ENCODE results near the gene MAPK13.
"Not testable (repeated sequence)": the region's sequence is repeated elsewhere in the genome, so short reads cannot be mapped to it uniquely, and the experiment has no call there.

The MAPK13 gene

GRCh38 chr6:36128793-36129192 lies 1.5 kb upstream of the MAPK13 start:
- no peak for DNase-seq

GRCh38 chr6:36129334-36129733 lies 979 bp upstream of the MAPK13 start:
- DNase-seq = not testable (repeated sequence)

- DNase-seq = peak; percentile 72
These were observed 576 bp downstream of the MAPK13 start for GRCh38 chr6:36130667-36131510.

DNA sequence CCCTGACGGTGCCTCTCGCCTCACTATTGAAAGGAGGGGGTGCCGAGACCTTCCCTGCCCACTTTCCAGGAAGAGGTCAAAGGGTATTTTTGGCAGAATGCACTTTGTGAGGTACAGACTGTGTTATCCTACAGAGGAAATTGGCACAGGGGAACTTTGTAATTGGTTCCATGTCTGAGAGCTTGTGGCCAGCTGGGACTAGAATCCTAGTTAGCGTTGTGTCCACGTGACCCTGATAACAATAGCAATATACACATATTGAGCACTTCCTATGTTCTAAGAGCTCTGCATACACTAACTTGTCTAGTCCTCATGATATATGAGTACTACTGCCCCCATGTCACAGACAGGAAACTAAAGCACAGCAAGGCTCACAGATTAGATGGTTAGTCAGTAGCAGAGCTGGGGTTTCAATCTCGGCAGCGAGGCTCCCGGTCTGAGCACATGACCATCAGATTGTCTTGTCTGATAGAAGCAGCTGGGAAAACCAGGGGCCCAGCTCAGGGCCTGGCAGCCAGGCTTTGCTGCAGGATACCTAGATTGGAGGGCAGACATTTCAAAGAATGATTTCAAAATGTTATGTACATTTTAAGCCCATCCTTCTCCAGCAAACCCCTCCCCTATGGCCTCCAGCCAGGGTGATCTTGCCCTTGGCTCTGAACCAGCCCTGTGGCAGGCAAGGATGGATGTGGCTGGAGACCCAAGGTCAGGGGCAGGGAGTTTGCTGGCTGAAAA lies 1.4 kb downstream of the MAPK13 start:
- DNase-seq = peak; percentile 67

DNA sequence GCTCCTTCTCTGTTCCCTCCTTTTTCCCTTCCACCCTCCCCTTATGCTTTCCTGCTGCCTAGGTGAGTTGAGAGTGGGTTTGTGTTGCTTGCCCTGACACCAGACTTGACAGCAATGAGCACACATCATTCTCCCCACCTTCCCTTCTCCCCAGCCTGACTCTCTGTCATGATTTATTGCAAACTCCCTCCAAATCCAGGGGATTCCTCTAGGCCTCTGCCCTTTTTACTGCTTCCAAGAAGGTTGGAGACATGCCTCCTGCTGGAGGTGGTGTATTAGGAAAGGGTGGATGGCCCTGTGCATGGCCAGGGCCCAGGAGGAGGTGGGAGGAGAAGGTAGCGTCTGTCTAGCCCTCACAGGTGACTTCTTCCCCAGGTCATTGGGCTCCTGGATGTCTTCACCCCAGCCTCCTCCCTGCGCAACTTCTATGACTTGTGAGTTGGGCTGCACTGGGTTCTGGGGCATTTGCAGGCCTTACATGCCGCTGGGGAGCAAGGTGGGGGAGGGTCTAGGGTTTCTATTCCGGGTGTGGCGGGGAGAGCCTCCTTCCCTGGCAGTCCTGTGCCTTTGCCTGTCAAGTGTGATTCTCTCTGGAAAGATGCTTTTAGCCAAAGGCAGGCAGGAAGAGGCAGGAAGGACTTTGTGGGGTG lies 2.1 kb downstream of the MAPK13 start:
- no peak for DNase-seq

DNA sequence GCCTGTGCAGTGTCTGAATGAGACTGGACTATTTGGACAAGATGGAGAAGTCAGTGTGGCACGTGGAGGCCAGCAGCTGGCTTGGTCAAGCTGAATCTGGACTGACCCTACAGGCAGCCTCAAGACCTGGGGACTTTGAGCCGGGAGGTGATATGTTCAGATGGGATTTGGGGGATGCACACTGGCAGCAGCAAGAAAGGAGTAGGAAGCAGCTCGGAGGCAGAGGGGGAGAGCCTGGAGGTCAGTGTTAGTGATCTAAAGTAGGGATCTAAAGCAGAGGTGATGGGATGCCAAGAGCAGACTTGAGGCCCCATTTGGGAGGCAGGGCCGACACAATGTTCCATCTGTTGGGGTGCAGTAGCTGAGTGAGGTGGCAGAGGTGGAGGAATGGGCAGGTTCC lies 2.8 kb downstream of the MAPK13 start:
- DNase-seq = no peak

DNA sequence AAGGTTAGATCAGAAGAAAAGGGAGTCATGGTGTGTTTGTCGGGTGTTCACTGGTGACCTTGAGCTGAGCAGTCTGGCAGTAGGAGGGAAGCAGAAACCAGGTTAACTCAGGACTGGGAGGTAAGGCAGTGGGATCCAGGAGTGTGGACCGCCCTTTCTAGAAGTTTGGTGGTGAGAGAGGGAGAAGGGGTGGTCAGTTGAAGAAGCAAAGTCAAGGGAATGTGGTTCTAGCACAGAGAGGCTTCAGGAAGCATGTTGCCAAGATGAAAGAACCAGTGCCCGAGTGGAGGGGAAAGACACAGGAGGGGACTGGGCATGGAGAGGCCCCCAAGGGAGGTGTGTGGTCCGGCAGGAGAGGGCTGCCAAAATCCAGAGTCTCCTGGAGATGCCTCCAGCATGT lies 3.6 kb downstream of the MAPK13 start:
- no peak for DNase-seq

DNA sequence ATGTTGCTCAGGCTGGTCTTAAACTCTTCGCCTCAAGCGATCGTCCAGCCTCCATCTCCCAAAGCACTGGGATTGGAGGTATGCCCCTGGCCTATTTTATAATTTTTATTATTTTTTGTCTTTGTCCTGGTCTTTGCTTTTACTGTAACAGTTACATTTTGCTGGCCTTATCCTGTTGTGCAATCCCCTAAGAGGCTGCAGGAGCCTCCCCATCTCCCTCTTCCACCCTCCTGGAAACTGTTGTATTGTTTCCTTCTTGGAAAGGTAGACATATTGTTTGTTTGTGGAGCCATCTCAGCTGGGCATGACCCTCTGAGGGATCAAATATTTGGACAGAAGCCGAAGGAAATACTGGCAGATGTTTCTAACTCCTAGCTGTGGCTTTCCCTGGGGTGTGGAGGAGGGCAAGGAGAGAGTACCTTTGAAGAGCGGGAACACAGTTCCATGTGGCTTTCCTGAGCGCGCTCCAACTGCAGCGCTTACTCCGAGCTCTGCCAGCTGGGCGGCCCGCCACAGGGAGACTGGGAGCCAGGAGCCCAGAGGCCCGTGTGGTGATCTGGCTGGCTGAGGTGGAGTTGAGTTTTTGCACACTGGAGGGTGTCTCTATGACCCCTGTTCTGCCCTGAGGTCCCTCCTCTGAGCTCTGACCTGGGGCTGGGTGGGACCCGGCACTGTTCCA lies 4.9 kb downstream of the MAPK13 start:
- no peak for DNase-seq

DNA sequence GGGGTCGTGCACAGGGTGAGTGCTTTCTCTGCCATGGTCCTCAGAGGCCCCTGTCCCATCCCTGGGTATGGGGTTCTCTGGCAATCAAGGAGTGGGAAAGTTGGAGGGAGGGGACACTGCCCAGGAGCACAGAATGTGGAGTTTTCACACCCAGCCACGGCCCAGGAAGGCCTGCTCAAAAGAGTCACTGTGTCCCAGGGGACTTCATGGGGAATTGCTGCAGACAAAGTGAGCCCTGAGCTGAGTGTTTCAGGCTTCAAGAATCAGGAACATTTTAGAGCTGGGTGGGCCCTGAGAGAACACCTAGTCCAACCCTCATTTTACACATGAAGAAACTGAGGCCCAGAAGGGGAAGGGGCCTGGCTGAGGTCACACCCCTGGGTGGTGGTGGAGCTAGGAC lies 5.7 kb downstream of the MAPK13 start:
- DNase-seq = no peak

GRCh38 chr6:36136551-36136950 lies 6.2 kb downstream of the MAPK13 start:
- DNase-seq = no peak

DNA sequence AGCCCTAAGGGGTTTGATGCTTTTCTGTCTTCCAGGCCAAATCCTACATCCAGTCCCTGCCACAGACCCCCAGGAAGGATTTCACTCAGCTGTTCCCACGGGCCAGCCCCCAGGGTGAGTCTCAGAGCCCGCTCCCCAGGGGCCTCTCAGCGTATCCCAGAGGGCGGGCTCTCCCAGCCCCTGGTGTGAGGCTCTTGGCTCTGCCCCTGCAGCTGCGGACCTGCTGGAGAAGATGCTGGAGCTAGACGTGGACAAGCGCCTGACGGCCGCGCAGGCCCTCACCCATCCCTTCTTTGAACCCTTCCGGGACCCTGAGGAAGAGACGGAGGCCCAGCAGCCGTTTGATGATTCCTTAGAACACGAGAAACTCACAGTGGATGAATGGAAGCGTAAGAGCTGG lies 8.4 kb downstream of the MAPK13 start:
- DNase-seq = no peak

DNA sequence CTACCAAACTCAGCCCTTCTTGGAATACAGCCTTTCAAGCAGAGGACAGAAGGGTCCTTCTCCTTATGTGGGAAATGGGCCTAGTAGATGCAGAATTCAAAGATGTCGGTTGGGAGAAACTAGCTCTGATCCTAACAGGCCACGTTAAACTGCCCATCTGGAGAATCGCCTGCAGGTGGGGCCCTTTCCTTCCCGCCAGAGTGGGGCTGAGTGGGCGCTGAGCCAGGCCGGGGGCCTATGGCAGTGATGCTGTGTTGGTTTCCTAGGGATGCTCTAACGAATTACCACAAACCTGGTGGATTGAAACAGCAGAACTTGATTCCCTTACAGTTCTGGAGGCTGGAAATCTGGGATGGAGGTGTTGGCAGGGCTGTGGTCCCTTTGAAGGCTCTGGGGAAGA lies 9.1 kb downstream of the MAPK13 start:
- peak; percentile 78 for DNase-seq

DNA sequence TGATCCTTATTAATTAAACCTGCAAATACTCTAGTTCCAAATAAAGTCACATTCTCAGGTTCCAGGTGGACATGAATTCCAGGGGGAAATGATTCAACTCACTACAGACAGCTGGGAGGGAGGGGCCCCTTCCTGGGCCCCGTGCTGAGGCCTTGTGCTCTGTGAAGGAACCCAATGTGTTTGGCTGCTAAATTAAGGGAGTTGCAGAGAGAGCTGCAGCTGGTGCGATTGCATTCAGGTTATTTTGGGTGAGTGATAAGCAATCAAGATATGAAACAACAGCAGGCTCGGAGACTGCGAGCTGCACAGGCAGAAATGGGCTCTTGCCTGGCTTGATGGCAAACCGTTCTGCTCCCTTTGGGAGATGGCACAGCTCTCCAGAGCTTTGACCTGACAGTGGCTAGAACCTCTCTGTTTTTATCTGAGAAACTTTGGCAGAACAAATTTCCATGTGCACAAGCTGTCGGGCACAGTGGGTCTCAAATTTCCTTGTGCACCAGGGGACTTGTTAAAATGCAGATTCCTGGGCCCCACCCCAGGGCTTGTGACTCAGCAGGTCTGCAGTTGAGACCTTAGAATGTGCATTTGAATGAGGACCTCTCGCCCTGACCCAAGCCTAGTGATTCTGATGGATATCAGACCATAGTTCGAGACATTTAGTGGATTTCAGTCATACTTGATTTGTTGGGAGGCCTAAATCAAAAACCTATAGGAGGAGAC lies 9.8 kb downstream of the MAPK13 start:
- no peak for DNase-seq

DNA sequence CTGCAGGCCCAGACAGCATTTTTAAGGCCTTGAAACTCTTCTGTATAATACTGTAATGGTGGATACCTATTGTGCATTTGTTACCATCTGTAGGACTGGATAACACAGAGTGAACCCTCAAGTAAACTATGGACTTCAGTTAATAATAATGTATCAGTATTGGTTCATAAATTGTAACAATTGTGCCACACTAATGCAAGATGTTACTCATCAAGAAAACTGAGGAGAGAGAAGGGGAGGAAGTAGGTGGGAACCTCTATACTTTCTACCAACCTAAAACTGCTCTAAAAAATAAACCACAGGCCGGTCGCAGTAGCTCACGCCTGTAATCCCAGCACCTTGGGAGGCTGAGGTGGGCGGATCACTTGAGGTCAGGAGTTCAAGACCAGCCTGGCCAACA lies 10.8 kb downstream of the MAPK13 start:
- no peak for DNase-seq

DNA sequence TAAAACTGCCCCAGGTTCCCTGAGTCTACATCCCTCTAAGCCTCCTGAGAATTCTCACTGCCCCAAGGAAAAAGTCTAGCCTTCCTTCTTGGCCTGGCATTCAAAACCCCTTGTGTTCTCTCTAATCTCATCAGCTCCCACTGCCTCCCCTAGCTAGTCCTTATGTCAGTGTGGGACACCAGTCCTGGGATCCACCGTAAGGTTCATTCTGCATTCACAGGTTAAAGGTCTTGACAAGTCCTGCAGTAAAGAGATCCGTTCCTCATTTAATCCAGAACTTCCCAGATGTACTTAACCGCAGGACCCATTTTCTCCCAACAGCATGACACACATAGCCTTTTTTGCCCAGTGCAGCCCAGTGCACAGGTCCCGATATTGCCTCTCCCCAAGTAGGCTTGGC lies 11.6 kb downstream of the MAPK13 start:
- DNase-seq = no peak

- DNase-seq = no peak
These were observed 12.9 kb downstream of the MAPK13 start for GRCh38 chr6:36142971-36143838.

DNA sequence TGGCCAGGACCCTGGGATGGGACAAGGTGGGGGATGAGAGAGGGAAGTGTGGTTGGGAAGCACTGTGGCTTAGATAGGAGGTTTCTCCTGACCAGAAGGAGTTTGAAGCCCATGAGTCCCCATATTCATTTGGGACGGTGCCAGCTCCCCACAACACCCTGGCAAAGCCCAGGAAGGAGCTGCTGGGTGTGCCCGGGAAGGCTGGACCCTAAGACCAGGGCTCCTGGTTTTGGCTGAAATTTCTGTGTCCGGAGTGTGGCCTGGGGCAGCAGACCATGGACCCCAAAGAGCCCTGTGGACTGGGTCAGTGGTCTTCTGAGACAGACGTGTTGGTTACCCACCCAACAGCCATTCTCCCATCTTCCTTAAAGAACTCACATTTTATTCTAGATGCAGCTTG lies 15.2 kb downstream of the MAPK13 start:
- DNase-seq = no peak

- no peak for DNase-seq
These were observed 17.0 kb downstream of the MAPK13 start for GRCh38 chr6:36147294-36147693.

- DNase-seq = no peak
These were observed 19.2 kb downstream of the MAPK13 start for GRCh38 chr6:36149476-36149875.

DNA sequence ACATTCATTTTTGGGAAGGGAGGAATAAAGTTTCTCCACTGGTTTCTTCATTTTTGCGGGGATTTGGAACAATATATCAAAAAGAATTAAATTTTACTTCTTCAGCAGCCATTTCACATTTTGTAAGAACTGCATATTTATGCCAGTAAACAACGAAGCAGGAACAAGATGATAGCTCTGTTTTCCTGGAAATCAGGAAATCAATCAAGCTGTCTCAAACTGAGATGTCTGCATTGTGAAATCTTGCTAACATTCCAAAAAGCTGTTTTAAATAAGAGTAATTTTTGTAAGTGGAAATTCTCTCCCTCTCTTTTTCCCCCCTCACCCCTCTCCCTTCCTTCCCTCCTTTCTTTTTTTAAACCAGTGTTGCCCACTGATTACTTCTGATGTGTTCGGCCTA lies 20.0 kb downstream of the MAPK13 start:
- DNase-seq = no peak

DNA sequence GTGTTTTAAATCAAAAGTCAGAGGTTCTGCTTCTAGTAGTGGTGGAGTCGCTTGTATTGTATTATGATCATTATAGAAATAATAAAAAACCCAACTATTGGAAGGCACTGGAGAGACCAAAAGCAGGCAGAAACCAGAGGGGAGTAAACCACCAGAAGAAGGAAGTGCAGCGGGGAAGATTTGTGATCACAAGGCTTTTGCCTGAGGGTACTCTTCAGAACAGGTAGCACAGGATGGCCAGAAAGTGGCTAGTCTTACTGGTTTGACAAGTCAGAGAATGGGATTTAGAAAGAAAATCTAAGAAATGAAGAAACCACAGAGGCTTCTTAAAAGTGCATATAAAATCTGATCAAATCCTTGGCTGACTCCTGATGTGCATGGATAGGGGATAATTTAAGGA lies 24.0 kb downstream of the MAPK13 start:
- peak; percentile 83 for DNase-seq

DNA sequence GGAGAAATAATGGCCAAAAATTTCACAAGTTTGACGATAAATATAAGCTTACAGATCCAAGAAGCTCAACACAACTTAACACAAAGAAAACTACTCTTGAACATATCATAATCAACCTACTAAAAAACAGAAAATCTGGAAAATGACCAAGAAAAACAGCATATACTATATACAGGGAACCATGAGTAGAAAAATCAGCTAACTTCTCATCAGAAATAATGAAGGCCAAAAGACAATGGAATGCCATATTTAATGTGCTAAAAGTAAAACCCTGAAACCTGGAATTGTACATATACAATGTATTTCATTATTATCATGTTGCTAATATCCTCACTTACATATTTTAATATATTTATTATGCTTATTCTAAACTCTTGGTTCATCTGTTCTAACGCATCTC lies 25.3 kb downstream of the MAPK13 start:
- no peak for DNase-seq

All from islet precursor cell (in vitro differentiated cells).